HG03175 (cell line): ENCODE data around the gene RNF144A.

Experiments used
- ATAC-seq: cut with Tn5 transposase; IDR thresholded peaks from one replicate; pipeline ENCODE4 v1.9.1; 2021; ENCODE audit warnings: mild to moderate bottlenecking, moderate library complexity; ENCODE audit not compliant: unreplicated experiment

RNF144A gene

DNA sequence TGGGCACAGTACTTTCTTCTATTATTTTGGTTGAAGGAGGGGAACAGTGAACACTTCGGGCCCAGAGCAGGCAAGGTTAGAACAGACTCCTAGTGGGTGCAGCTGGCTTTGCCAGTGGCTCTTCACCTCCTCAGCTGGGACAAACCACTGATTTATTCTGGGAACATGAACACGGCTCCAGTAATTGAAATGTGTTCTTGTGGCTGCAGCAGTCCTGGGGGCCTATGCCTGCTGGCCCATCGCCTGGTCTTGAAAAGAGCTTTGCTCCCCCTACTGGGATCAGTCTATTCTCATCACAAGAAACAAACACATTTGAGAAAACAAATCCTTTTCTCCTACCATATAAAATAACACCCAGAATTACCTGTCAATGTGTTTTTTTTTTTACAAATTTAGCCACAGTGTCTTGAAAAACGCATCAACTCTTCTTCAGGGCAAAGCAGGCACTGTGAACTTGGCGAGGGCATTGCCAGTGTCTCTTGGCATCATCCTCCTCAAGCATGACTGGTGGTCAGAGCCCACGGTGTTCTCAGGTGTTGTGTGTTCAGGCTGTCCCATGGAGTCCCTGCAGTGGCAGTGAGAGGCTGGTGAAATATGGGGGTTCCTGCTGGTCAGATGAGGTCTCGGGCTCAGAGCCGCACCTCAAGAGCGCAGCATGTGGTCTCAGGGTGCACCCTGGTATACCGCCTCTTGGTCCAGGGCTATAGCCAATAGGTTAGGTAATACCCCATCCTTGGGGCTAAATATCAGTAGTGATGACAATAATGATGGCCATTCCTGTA lies 51.3 kb downstream of the RNF144A start:
- no peak for ATAC-seq

DNA sequence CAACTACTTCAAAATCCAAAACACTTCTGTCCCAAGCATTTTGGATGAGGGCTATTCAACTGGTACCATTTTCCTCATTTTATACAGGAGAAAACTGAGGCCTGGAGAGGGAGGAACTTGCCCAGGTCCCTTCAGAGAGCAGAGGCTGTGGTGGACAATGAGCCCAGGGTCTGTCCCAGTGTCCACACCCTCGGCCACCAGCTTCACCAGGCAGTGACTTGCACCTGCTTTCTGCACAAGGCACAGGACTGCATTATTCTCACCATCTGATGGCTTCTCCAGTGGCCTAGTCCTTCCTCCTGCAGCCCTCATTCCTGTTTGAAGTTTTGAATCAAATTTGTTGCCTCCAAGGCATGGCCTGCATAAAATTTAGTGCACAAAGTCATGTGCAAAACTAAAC lies 53.3 kb downstream of the RNF144A start:
- no peak for ATAC-seq

DNA sequence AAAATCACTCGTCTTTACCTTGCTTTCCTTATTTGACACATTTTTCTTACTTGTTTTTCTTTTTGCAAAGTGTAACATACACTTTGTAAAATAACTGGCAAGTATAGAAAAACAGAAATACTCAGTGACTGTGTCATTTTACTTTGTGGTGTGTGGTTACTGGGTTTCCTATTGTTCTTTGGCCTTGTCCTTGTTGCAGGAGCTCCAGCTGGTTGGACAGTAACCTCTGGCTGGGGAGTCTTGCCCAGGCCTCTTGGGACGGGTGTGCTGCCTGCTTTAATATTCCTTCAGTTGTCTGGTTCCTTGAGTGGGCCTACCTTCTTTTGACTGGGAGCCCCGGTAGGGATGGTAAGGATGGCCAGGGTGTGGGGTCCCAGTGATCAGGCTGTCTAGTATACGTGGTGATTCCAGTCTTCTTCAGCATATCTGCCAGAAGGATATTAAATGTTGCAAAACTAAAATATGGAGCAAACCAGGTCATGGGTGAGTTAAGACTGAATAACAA lies 53.8 kb downstream of the RNF144A start:
- ATAC-seq: no peak

DNA sequence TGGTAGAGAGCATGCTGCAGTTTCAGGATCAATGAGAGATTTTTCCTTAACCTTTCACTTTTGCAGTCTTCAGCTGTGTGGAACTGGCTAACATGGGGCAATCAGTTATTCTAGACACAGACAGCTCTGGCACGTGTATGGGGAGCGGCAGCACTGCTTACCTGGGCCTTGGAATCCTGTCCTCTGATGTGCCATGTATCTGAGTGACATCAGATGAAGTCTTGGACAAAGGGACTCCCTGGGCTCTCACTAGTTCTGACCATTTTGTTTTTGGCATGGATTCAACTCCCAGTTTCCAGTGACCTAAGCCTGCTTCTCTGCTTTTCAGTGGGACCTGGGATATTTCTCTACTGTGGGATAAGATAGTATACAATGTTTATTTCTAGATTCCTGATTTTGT lies 54.3 kb downstream of the RNF144A start:
- no peak for ATAC-seq

DNA sequence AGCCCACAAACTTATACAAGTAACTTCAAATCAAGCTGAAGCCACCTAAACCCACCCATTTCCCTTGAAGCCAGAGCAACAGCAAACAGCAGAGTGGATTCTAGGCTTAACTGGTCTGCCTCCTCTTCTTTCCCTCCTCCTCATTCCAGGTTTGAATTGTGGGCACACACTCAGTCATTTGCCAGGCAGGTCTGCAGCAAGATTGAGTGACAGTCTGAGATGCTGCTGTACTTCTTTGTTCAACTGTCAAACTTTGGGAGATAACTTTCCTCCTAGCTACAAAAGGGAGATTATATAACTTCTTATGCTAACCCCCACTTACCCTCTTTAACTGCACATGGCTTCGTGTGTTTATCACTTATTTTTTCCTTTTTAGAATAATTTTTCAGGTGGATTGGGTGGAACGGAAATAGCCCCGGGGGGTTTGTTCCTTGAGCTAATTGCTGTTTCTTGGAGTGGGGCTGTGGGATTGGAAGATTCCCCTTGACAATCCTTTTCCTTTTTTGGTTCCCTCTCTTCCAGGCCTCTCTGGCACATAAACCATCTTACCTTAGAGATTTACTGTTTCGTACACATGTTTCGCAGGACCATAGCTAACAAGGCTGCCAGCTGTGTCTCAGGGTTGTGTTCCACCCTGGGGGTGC lies 55.0 kb downstream of the RNF144A start:
- no peak for ATAC-seq

DNA sequence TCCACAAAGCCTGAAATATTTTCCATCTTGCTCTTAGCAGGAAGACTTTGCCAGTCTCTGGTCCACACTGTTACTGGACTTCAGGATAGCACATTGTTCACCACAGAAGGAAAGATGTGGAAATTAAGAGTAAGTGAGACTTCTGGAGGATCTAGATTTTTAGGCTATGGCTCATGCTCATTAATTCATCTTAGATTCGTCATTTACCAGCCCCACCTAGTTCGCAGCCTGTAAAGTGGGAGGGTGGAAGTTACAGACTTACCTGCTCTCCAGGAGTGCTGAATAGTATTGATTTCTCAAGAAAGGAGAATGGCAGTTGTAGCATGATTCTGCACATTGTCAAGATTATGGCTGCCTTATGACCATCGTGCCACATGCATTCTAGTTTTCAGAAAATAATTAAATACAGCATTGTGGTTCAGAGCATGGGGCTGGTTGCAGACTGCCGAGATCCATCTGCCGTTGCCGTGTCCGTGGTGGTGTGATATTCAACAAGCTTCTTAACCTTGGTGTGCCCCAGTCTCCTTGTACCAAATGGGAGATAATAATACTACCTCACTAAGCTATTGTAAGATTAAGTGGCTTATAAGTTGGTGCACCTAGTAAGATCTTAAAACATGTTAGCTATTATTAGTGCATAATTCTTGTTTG lies 56.8 kb downstream of the RNF144A start:
- ATAC-seq: no peak

DNA sequence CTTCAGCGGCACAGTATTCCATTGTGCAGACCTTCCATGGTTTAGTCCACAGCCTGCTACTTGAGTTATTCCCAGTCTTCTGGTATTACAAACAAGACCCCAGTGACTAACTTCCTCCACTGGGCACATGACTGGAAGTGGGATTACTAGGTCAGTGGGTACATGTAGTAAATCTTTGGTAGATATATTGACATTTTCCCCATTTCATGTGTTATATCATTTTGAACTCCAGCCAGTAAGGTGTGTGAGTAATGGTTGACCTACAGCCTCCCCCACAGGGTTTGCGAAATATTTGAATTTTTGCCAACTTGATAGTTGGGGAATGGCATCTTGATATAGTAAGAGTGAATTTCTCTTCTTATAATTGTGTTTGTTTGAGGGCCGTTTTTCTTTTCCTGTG lies 58.8 kb downstream of the RNF144A start:
- ATAC-seq: no peak

DNA sequence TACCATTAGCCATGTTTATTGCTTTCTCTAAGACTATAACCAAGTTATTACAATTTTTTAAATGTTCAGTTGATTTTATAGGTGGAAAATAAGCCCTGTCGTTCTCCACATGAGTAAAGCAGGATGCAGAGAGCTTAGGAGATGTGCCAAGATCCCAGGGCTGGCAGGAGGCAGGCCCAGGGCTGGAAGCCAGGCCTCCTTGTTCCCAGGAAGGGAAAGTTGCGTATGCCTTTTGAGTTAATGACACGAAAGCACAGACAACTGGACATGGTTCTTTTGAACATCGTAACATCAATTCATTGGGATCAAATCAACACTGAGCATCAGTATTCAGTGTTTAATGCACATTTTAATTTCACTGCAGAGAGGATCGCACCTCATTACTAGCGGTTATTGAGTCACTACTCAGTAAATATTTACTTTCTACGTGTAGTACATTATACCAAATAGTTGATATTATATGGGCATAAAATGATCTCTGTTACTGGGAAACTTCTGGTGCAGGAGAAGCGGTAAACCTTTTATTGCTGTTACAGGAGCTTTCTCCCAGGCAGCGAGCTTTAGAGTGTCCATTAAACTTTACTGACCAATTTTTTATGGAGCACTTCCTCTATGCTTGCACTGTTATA lies 60.0 kb downstream of the RNF144A start:
- no peak for ATAC-seq

DNA sequence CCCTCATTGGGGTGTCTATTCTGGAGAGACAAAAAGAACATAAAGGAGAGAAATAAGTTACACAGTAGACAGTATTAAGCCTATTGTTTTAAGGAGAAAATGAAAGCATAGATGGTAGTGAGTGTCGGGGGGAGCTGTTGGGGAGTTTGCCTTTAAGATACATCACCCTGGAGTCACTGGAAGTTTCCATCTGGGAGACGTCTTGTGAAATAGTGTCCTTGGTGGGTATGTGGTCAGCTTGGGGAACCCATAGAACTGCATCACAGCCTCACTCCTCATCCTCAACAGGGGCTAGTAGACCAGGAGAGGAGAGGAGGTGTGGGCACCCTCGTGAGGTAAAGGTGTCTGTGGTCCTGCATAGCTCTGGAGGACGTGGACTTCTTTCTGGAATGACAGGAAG lies 60.6 kb downstream of the RNF144A start:
- no peak for ATAC-seq

DNA sequence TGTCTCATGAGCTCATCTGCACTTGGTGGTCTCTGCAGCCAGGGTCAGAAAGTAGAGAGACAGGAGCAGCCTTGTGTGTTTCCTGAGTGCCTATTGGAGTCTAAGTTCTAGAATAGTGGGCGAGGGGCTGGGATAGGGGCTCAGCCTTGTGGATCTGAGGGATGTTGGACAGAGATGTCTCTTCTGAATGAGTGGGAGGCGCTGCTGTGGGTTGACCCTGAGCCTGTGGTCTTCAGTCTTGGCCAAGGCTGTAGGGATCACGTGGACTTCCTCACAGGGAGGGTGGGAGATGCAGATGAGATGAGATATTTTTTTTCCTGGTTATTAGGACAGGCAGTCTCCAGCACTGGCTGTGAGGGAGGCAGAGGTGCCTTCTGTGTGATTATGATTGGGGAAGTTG lies 61.8 kb downstream of the RNF144A start:
- ATAC-seq: no peak

DNA sequence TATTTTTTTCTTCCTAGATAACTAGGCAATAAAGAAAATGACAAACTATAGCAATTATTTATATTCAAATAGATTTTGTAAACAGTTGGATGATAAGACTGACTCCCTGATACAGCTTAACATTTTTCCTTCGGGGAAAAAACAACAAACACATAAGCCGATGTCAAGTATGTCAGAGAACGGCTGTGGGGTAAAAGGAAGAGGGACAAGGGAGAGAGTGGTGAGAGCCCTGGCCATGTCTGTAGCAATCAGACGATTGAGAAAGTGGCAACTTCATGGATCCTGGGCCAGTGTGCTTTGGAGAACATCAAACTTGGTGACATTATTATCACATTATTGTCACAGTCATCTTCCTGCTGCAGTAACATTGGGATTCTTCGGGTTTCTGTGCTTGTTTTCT lies 65.2 kb downstream of the RNF144A start:
- no peak for ATAC-seq

DNA sequence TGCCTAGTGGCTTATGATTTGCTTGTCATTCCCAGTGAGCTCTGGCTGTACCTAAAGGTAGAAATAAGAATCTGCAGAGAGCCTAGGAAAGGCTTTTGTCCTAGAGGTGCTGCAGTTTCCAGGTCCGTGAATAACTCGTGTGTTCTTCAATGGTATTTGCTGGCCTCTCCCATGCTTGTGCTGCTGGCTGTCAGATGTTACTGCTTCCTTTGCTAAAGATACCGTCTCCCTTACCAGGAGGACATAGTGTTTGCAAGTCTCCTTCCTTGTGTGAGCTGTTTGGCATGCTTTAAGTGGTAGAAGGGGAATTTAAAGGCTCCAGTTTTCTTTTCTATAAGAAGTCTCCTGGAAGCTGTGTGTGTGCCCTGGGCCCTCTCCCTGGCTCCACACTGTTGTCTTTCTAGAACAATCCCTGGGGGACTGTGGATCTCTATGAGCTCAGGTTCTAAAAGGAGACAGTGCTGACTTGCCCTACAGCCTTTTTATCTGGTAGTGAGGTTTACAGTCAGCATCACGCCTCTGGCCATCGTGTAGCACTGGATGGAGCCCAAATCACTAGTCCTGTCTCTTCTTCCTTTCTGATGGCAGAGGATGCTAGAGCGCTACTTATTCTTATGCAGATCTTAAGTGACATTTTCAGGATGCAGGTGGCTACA lies 65.8 kb downstream of the RNF144A start:
- ATAC-seq: no peak

DNA sequence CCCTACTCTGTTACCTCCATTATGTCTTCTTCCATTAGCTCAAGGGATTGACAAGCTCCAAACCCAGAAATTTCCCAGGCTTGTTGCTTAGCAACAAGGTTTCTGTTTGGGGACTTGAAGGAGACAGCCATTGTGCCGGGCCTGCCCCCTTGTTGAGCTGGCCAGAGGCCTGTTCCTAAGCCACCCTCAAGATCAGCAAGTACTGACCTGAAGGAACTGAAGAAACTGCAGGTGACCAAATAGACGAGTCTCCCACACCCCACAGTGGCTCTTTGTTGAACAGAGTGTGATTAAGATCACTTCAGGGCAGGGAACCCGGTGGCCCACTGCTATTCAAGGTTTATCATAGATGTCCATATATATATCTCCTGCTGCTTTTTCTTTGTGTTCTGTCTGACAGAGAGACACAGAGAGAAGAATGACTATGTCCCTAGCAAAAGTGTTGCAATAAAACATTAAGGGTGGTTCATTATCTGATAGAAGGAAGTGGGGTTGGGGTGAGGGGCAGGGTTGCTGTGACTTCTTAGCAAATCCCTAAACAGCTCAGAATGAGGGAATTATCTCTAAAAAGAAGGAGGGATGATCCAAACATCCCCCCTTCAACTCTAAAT lies 69.2 kb downstream of the RNF144A start:
- ATAC-seq: no peak

DNA sequence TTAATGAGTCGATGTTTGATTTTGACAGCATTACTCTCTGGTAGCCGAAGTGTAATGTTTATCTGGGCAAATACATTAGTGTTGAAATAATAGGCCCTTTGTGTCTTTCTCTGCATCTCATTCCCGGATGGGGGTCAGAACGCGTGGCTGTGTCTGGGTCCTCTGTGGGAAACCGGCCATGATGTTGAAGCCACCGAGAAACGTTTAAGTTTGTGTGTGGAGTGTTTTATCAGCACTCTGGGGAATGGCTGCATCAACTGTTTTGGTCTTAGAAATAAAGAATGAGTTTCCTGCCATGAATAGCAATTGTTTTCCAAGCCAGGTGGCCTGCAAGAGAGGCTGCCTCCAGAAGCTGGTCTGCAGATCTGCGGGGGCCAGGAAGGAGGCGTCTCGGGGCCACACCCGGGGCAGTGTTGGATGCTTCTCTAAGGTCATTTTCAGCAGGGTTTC lies 69.7 kb downstream of the RNF144A start:
- ATAC-seq: no peak

DNA sequence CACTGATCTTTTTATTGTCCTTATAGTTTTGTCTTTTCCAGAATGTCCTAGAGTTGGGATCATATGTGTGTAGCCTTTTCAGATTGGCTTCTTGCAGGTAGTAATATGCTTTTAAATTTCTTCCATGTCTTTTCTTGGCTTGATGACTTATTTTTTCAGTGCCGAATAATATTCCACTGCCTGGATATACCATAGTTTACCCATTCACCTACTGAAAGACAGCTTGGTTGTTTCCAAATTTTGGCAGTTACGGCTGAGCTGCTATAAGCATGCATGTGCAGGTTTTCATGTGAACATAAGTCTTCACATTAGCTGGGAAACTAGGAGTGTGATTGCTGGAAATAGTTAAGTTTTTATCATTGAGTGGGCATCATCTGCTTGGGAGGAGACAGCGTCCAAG lies 73.7 kb downstream of the RNF144A start:
- ATAC-seq: no peak

DNA sequence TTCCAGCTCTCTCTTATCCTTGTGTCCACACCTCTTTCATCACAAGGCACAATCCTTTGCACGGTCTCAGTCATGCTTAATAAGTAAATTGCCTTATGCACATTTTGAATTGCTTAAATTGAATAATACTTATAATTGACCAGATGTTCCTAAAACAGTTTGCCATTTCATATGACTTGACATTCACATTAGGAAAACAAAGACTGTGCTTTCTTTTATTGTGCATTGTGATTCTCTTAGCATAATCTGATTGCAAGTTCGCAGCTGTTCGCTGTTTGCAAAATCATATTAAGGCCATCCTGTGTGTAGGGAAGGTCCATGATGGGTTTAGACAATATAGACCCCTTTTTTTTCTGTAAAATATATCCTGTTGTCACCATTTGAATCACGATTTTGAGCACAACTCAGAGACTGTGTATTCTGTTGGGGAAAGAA lies 75.6 kb downstream of the RNF144A start:
- no peak for ATAC-seq

DNA sequence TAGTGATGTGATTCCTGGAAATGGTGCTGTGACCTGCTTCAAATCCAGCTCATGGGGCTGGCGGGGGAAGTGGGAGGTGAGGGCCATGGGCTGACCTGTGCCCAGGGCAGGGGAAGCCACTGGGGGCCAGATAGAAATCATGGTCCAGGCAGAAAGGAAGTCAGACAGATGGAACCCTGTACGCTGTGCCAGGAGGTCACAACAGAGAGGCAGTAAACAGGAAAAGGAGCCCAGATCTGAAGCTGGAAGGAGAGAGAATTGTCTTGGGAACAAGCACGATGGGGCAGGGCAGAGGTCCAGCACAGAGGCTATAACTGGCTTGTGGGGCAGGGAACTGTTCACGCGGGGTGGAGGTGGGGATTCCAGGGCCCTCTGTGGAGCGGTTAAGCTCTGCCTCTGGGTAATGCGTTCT lies 76.0 kb downstream of the RNF144A start:
- no peak for ATAC-seq

DNA sequence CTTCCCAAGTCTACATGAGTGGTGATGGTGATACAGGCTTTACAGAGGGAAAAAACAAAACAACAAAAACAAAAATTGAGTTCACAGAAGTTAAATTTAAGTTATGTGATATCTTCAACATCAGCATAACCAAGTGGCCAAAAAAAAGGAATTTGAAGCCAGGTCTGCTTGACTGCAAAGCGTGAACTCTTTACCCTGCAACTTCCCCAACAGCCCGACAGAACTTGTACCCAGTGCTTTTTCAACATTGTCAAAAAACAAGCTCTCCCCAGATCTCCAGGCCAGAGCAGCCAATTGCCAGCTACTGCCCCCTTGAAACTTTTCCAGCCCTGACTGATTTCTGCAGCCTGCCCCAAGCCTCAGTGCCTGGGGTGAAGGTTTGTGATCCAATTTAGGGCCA lies 76.7 kb downstream of the RNF144A start:
- ATAC-seq: no peak

DNA sequence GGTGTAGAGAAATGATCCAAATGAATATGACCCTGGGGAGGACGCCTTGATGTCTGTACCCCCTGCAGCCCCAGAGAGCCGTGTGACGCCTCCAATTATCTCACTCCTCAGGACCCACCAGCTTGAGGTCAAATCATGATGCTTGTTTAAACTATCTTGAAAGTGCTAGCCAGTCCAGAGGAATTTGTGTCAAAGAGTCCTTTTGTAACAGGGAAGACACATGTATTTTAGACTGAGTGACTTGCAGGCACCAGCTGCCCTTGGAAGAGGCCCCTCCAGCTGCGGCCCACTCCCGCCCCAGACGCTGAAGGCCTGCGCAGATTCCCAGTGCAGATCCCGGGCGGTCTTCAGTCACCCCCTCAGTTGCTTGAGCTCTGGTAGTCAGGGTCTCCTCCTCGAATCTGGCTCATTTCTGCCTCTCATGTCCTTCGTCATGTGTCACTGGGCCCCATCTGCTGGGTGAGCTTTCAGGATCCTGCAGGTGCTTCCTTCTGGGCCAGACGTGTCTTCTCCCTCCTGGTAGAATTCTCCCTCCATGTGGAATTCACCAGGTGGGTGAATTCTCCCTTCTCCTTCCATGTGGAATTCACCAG lies 77.4 kb downstream of the RNF144A start:
- no peak for ATAC-seq
